GM23338 (cell line): ENCODE data around the gene ZNF580. TPM values are rescaled to one million over a fixed set of nuclear protein-coding genes. Genes with fewer than 3 reads are reported as not detected.
A peak's percentile ranks its signal among the peaks of the same experiment; 100 is the strongest.

Experiments used
- ATAC-seq: fragments of 200-7000 bp; cut with Tn5 transposase; 3 replicates; pipeline ENCODE4 v1.9.1; 2020
- DNase-seq: peaks from one replicate; pipeline ENCODE4 v3.0.0-alpha.2; 2015; ENCODE audit warnings: low spot score
- H2AFZ ChIP-seq: fragments of 200-600 bp; sonication (generic); 2 replicates; pipeline ENCODE4 v1.8.0; 2016; ENCODE audit warnings: antibody characterized with exemption, mild to moderate bottlenecking, moderate library complexity
- H3F3A ChIP-seq: fragments of 200-600 bp; sonication (generic); replicated peaks from 2 replicates; pipeline ENCODE4 v1.8.0; 2017; ENCODE audit warnings: antibody characterized with exemption, mixed run types, low read depth
- H3K27ac ChIP-seq: fragments of 200-600 bp; sonication (generic); 2 replicates; pipeline ENCODE4 v1.6.1; 2016; ENCODE audit warnings: low read depth
- H3K27me3 ChIP-seq: fragments of 200-600 bp; sonication (generic); 2 replicates; pipeline ENCODE4 v1.8.0; 2016; ENCODE audit warnings: mild to moderate bottlenecking, mixed run types, moderate library complexity; ENCODE audit not compliant: insufficient read depth
- H3K36me3 ChIP-seq: fragments of 200-600 bp; sonication (generic); 2 replicates; pipeline ENCODE4 v1.8.0; 2016; ENCODE audit warnings: mild to moderate bottlenecking; ENCODE audit not compliant: insufficient read depth
- H3K4me1 ChIP-seq: fragments of 200-600 bp; sonication (generic); 2 replicates; pipeline ENCODE4 v1.8.0; 2016; ENCODE audit warnings: mild to moderate bottlenecking, moderate library complexity; ENCODE audit not compliant: insufficient read depth
- H3K4me2 ChIP-seq: fragments of 200-600 bp; sonication (generic); 2 replicates; pipeline ENCODE4 v1.7.1; 2017; ENCODE audit warnings: mixed run types
- H3K4me3 ChIP-seq: fragments of 200-600 bp; sonication (generic); 2 replicates; pipeline ENCODE4 v1.6.1; 2016; ENCODE audit warnings: mixed run types
- H3K79me2 ChIP-seq: fragments of 200-600 bp; sonication (generic); replicated peaks from 2 replicates; pipeline ENCODE4 v1.8.0; 2017; ENCODE audit warnings: mild to moderate bottlenecking; ENCODE audit not compliant: insufficient read depth
- H3K9me2 ChIP-seq: fragments of 200-600 bp; sonication (generic); 2 replicates; pipeline ENCODE4 v1.8.0; 2017; ENCODE audit not compliant: insufficient read depth
- H4K20me1 ChIP-seq: fragments of 200-600 bp; sonication (generic); replicated peaks from 2 replicates; pipeline ENCODE4 v1.8.0; 2017; ENCODE audit warnings: mild to moderate bottlenecking; ENCODE audit not compliant: insufficient read depth
- H3K27ac Mint-ChIP-seq: 2 replicates; pipeline ENCODE4 v1.8.0; 2020; ENCODE audit warnings: inconsistent platforms, mild to moderate bottlenecking, moderate library complexity, mixed read lengths
- H3K27me3 Mint-ChIP-seq: 3 replicates; pipeline ENCODE4 v1.8.0; 2022; ENCODE audit warnings: low read depth, mild to moderate bottlenecking, moderate library complexity, mixed read lengths, inconsistent platforms; ENCODE audit not compliant: insufficient read depth, poor library complexity
- H3K36me3 Mint-ChIP-seq: 3 replicates; pipeline ENCODE4 v1.8.0; 2021; ENCODE audit warnings: low read depth, mild to moderate bottlenecking, inconsistent platforms, moderate library complexity, mixed read lengths
- H3K4me1 Mint-ChIP-seq: 3 replicates; pipeline ENCODE4 v1.8.0; 2020; ENCODE audit warnings: mild to moderate bottlenecking, inconsistent platforms, mixed read lengths
- H3K4me3 Mint-ChIP-seq: 3 replicates; pipeline ENCODE4 v1.8.0; 2021; ENCODE audit warnings: moderate library complexity, mild to moderate bottlenecking, inconsistent platforms, mixed read lengths
- H3K9me3 Mint-ChIP-seq: 3 replicates; pipeline ENCODE4 v1.8.0; 2020; ENCODE audit warnings: moderate library complexity, mild to moderate bottlenecking, inconsistent platforms, mixed read lengths
- CREB1 ChIP-seq: fragments of 250-450 bp; sonication (Bioruptor Pico); IDR thresholded peaks from 2 replicates; pipeline ENCODE4 v1.5.0; 2020; ENCODE audit warnings: low read depth, mild to moderate bottlenecking, moderate library complexity
- EZH2 ChIP-seq: fragments of 200-600 bp; sonication (generic); IDR thresholded peaks from one replicate; pipeline ENCODE4 v1.8.0; 2017; ENCODE audit warnings: antibody characterized with exemption, mild to moderate bottlenecking, low read depth; ENCODE audit not compliant: unreplicated experiment
- EZH2phosphoT487 ChIP-seq: fragments of 200-600 bp; sonication (generic); IDR thresholded peaks from one replicate; pipeline ENCODE4 v1.8.1; 2018; ENCODE audit warnings: antibody characterized with exemption; ENCODE audit not compliant: unreplicated experiment
- REST ChIP-seq: IDR thresholded peaks from one replicate; pipeline ENCODE4 v1.6.1; 2018; ENCODE audit warnings: antibody characterized with exemption; ENCODE audit not compliant: unreplicated experiment
- STAT1 ChIP-seq: IDR thresholded peaks from one replicate; pipeline ENCODE4 v1.6.1; 2016; ENCODE audit warnings: antibody characterized with exemption; ENCODE audit not compliant: unreplicated experiment
- ZNF114 ChIP-seq: fragments of 250-450 bp; sonication (Bioruptor Pico); IDR thresholded peaks from 2 replicates; pipeline ENCODE4 v1.5.0; 2020; ENCODE audit warnings: mild to moderate bottlenecking, moderate library complexity
- polyA plus RNA-seq: library from polyadenylated mRNA; unstranded; fragments of >200 nt; fragmentation: Nextera tagmentation; extraction: Ambion mirVana; gene quantifications from 2 replicates; pipeline ENCODE4 v1.2.1, GENCODE V29; 2016
- total RNA-seq: library from RNA; depleted of rRNA; stranded (reverse); fragments of >200 nt; shearing (Covaris generic); gene quantifications from 2 replicates; pipeline ENCODE4 v1.2.3, GENCODE V29; 2014
- TF ChIP-seq, protein P1 (sequence below): IDR thresholded peaks from 2 replicates; pipeline ENCODE4 v1.6.1; 2016; ENCODE audit warnings: antibody characterized with exemption
- TF ChIP-seq, protein P2 (sequence below), 2 experiments: fragments of 200-600 bp in 1 of 2; sonication (generic) in 1 of 2; conservative IDR thresholded peaks; 2 replicates each; pipeline versions ENCODE4 v1.5.1 to v1.6.1; 2016 to 2017; ENCODE audit warnings: antibody characterized with exemption in 2 of 2, low read depth in 2 of 2, mild to moderate bottlenecking in 2 of 2, moderate library complexity in 1 of 2

Gene ZNF580
- total and polyA plus RNA-seq, 2 experiments from 2014 or later = 18.7 to 23.6 TPM

DNA sequence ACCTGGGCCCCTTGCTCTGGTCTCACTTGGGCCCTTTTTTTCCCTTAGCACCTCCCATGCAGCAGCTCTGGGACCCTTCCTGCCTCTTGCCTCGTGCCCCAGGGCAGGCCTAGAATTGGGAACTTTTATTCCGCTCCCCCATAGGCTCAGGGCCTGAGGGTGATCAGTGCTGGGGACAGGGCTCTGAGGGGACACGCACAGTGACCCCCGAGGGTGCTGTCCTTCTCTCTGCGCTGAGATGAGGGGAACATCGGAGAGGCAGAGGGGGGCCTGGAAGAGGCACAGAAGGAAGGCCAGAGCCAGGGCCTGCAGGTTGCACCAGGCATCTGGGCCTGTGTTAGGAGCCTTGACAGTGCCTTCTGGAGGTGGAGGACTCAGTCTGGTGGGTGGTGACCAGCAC is 45.0 kb downstream of the ZNF580 start (continued):
- TF ChIP-seq, protein P1, sequence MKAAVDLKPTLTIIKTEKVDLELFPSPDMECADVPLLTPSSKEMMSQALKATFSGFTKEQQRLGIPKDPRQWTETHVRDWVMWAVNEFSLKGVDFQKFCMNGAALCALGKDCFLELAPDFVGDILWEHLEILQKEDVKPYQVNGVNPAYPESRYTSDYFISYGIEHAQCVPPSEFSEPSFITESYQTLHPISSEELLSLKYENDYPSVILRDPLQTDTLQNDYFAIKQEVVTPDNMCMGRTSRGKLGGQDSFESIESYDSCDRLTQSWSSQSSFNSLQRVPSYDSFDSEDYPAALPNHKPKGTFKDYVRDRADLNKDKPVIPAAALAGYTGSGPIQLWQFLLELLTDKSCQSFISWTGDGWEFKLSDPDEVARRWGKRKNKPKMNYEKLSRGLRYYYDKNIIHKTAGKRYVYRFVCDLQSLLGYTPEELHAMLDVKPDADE = no peak
- TF ChIP-seq ZNF114 (CRISPR knock-in tag) (no peak), STAT1 (no peak), REST (no peak), EZH2 (no peak), EZH2phosphoT487 (no peak), CREB1 (no peak)
- TF ChIP-seq, protein P2, sequence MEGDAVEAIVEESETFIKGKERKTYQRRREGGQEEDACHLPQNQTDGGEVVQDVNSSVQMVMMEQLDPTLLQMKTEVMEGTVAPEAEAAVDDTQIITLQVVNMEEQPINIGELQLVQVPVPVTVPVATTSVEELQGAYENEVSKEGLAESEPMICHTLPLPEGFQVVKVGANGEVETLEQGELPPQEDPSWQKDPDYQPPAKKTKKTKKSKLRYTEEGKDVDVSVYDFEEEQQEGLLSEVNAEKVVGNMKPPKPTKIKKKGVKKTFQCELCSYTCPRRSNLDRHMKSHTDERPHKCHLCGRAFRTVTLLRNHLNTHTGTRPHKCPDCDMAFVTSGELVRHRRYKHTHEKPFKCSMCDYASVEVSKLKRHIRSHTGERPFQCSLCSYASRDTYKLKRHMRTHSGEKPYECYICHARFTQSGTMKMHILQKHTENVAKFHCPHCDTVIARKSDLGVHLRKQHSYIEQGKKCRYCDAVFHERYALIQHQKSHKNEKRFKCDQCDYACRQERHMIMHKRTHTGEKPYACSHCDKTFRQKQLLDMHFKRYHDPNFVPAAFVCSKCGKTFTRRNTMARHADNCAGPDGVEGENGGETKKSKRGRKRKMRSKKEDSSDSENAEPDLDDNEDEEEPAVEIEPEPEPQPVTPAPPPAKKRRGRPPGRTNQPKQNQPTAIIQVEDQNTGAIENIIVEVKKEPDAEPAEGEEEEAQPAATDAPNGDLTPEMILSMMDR (conservative IDR thresholded peaks at IDR 0.05; ENCODE audit: low read depth in 2 of 2) = no peak

GRCh38 chr19:55686311-55687050 is 45.7 kb downstream of the ZNF580 start:
- Histone ChIP-seq H2AFZ (no peak overlapping the region), H3K4me2 (no peak overlapping the region), H3K9me2 (no peaks in the 10 kb centered on the region), H3K4me1 (no peaks in the 10 kb centered on the region), H3K4me3 (no peak overlapping the region), H3F3A (no peaks in the 10 kb centered on the region), H3K79me2 (peaks cover 29% of the 10 kb centered on the region), H4K20me1 (peaks cover 9% of the 10 kb centered on the region; the same call in 1 of the 2 replicates), H3K27me3 (no peaks in the 10 kb centered on the region), H3K36me3 (peaks cover 4% of the 10 kb centered on the region; the same call in 1 of the 2 replicates), H3K27ac (no peak overlapping the region)
- no peaks in the 10 kb centered on the region for H3K4me1 Mint-ChIP-seq
- H3K36me3 Mint-ChIP-seq = peaks cover 25% of the 10 kb centered on the region
- ATAC-seq = no peak
- H3K9me3 Mint-ChIP-seq = no peaks in the 10 kb centered on the region
- 0 out of 2 replicates have a peak overlapping the region, but pooled peaks have one; percentile 14 for H3K27ac Mint-ChIP-seq
- H3K27me3 Mint-ChIP-seq = peaks cover 5% of the 10 kb centered on the region
- H3K4me3 Mint-ChIP-seq = no peak overlapping the region
- no peak for DNase-seq
- TF ChIP-seq, protein P2 (conservative IDR thresholded peaks at IDR 0.05; ENCODE audit: low read depth in 2 of 2) = no peak
- TF ChIP-seq ZNF114 (CRISPR knock-in tag) = no peak
- TF ChIP-seq EZH2phosphoT487 = no peak
